ENCODE results near the gene NFX1.
"Not testable (repeated sequence)": the region's sequence is repeated elsewhere in the genome, so short reads cannot be mapped to it uniquely, and the experiment has no call there.

NFX1 gene

GRCh38 chr9:33364127-33364526 is 73.8 kb downstream of the NFX1 start:
- no peak for DNase-seq (ENCODE audit: low read depth)

GRCh38 chr9:33364814-33365213 is 74.5 kb downstream of the NFX1 start:
- DNase-seq (ENCODE audit: low read depth), result not testable (repeated sequence)

GRCh38 chr9:33366979-33367480 is 76.7 kb downstream of the NFX1 start:
- no peak for DNase-seq (ENCODE audit: low read depth)

GRCh38 chr9:33372900-33373299 is 82.6 kb downstream of the NFX1 start:
- no peak for DNase-seq (ENCODE audit: low read depth)

- no peak for DNase-seq (ENCODE audit: low read depth)
Measured at GRCh38 chr9:33374190-33374589, 83.9 kb downstream of the NFX1 start.

- DNase-seq (ENCODE audit: low read depth), result peak; percentile 34
Measured at GRCh38 chr9:33374634-33375237, 84.4 kb downstream of the NFX1 start.

- no peak for DNase-seq (ENCODE audit: low read depth)
Measured at GRCh38 chr9:33375238-33375840, 85.0 kb downstream of the NFX1 start.

GRCh38 chr9:33375841-33376321 is 85.6 kb downstream of the NFX1 start:
- no peak for DNase-seq (ENCODE audit: low read depth)

- no peak for DNase-seq (ENCODE audit: low read depth)
Measured at GRCh38 chr9:33377089-33377715, 86.9 kb downstream of the NFX1 start.

- DNase-seq (ENCODE audit: low read depth), result no peak
Measured at GRCh38 chr9:33378121-33378795, 87.9 kb downstream of the NFX1 start.

GRCh38 chr9:33379666-33380389 is 89.5 kb downstream of the NFX1 start:
- no peak for DNase-seq (ENCODE audit: low read depth)

- no peak for DNase-seq (ENCODE audit: low read depth)
Measured at GRCh38 chr9:33380390-33381094, 90.2 kb downstream of the NFX1 start.

- DNase-seq (ENCODE audit: low read depth), result no peak
Measured at GRCh38 chr9:33381231-33381791, 91.0 kb downstream of the NFX1 start.

- DNase-seq (ENCODE audit: low read depth), result not testable (repeated sequence)
Measured at GRCh38 chr9:33382397-33382796, 92.1 kb downstream of the NFX1 start.

- not testable (repeated sequence) for DNase-seq (ENCODE audit: low read depth)
Measured at GRCh38 chr9:33383396-33383795, 93.1 kb downstream of the NFX1 start.

GRCh38 chr9:33385536-33385935 is 95.2 kb downstream of the NFX1 start:
- not testable (repeated sequence) for DNase-seq (ENCODE audit: low read depth)

GRCh38 chr9:33385979-33386640 is 95.8 kb downstream of the NFX1 start:
- not testable (repeated sequence) for DNase-seq (ENCODE audit: low read depth)

GRCh38 chr9:33386641-33386996 is 96.3 kb downstream of the NFX1 start:
- not testable (repeated sequence) for DNase-seq (ENCODE audit: low read depth)

- not testable (repeated sequence) for DNase-seq (ENCODE audit: low read depth)
Measured at GRCh38 chr9:33386998-33387397, 96.7 kb downstream of the NFX1 start.

All from stimulated activated CD8-positive, alpha-beta memory T cell treated with anti-CD3 and anti-CD28 coated beads, Interleukin-15, amount 100 ng/mL, for 24 hours (primary cell).